NB4 (cell line): ENCODE results near the gene EN2.

ENCODE experiments used
- DNase-seq: peaks from one replicate; pipeline ENCODE4 v3.0.0; 2010; ENCODE audit warnings: low read depth
- H3K4me3 ChIP-seq: one replicate; pipeline ENCODE4 v1.5.1; 2011; ENCODE audit warnings: mild to moderate bottlenecking, low read depth, low read length, moderate library complexity
- MYC ChIP-seq: IDR thresholded peaks from 2 replicates; pipeline ENCODE4 v1.6.1; 2011; ENCODE audit warnings: low read depth, low read length
- POLR2A ChIP-seq: IDR thresholded peaks from 2 replicates; pipeline ENCODE4 v1.6.1; 2011; ENCODE audit warnings: mild to moderate bottlenecking; ENCODE audit not compliant: insufficient read length; ENCODE audit errors: extremely low read depth
- TF ChIP-seq, protein P1 (sequence below): IDR thresholded peaks from 2 replicates; pipeline ENCODE4 v1.6.1; 2011; ENCODE audit warnings: low read depth, low read length
- TF ChIP-seq, protein P2 (sequence below): IDR thresholded peaks from one replicate; pipeline ENCODE4 v1.5.1; 2012; ENCODE audit warnings: low read depth, low read length

The EN2 gene

GRCh38 chr7:155496267-155497005 lies 38.5 kb downstream of the EN2 start:
- no peak for DNase-seq
- TF ChIP-seq MYC (no peak), POLR2A (no peak)
- TF ChIP-seq, protein P1, sequence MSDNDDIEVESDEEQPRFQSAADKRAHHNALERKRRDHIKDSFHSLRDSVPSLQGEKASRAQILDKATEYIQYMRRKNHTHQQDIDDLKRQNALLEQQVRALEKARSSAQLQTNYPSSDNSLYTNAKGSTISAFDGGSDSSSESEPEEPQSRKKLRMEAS = no peak
- TF ChIP-seq, protein P2, sequence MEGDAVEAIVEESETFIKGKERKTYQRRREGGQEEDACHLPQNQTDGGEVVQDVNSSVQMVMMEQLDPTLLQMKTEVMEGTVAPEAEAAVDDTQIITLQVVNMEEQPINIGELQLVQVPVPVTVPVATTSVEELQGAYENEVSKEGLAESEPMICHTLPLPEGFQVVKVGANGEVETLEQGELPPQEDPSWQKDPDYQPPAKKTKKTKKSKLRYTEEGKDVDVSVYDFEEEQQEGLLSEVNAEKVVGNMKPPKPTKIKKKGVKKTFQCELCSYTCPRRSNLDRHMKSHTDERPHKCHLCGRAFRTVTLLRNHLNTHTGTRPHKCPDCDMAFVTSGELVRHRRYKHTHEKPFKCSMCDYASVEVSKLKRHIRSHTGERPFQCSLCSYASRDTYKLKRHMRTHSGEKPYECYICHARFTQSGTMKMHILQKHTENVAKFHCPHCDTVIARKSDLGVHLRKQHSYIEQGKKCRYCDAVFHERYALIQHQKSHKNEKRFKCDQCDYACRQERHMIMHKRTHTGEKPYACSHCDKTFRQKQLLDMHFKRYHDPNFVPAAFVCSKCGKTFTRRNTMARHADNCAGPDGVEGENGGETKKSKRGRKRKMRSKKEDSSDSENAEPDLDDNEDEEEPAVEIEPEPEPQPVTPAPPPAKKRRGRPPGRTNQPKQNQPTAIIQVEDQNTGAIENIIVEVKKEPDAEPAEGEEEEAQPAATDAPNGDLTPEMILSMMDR = no peak
- H3K4me3 ChIP-seq = no peak overlapping the region

DNA sequence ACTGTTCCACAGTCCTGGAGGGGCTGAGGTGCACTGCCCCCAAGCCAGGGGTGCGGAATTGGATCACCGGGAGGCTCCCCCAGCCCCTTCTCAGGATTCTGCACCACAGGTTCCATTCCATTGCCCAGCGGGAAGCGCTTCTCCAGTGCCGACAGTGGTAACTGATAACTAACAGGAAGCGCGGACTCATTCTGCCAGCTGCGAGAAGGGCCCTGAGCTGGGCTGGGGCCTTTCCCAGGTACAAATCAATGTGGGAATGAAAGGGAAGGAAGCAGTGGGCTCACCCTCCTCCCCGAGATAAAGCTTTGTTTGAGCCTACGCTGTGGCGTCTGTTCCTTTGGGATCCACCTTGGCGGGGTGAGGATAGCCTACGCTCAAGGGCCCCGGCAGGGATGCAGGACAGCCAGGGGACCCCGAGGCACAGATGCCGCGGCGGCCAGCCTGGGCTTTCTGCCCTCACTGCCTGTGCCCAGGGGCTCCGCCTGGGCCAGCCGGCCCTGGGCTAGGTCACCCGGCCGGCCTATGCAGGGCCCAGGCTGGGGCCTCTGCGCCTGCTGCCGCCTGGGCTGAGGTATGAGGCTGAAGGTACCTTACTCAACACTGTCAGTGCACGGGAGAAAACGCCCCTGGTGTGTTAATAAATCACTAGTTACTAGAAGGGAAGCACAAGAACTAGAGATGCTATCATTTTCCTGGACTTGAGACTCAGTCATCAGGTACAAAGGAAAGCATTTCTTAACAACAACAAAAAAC lies 39.4 kb downstream of the EN2 start:
- no peak overlapping the region for H3K4me3 ChIP-seq
- DNase-seq = no peak
- TF ChIP-seq, protein P2 = no peak
- no peak for TF ChIP-seq MYC
- TF ChIP-seq, protein P1 = no peak
- no peak for TF ChIP-seq POLR2A

GRCh38 chr7:155505422-155505793 lies 47.5 kb downstream of the EN2 start:
- TF ChIP-seq, protein P1 = no peak
- TF ChIP-seq POLR2A (no peak), MYC (no peak)
- TF ChIP-seq, protein P2 = no peak
- DNase-seq = no peak
- no peak overlapping the region for H3K4me3 ChIP-seq

GRCh38 chr7:155506854-155507337 lies 49.0 kb downstream of the EN2 start:
- TF ChIP-seq, protein P1 = peak; percentile 92
- TF ChIP-seq POLR2A (no peak), MYC (peak; percentile 75; the same call in 1 of the 2 replicates)
- H3K4me3 ChIP-seq = no peak overlapping the region
- peak; percentile 66 for DNase-seq

DNA sequence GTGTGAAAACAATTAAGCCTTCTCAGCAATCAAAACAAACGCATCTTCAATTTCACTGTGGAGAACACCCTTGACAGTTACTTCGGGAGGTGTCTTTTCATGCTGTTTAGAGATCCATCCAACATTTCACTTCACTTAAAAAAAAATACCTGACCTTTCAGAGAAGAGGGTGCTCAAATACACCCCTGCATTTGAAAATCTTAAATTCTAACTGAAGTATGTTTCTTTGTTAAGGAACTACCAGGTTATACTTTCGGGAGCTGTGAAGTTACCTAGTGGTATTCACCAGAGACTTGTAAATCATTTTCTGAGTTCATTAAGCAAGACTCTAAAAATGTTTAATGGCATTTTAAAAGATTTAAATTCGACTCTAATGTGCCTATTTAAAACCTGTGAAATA lies 49.6 kb downstream of the EN2 start:
- no peak for TF ChIP-seq MYC
- no peak for TF ChIP-seq POLR2A
- TF ChIP-seq, protein P1 = no peak
- TF ChIP-seq, protein P2 = no peak
- no peak for DNase-seq
- no peak overlapping the region for H3K4me3 ChIP-seq
